ENCODE measurements around the gene NPAS3. TPM values are rescaled to one million over a fixed set of nuclear protein-coding genes. Genes with fewer than 3 reads are reported as not detected.

Gene NPAS3
- total and polyA plus RNA-seq, 2 of the 13 experiments (the other 11 are each of a cell fraction or from before 2014, with no cell fraction given) = not detected

DNA sequence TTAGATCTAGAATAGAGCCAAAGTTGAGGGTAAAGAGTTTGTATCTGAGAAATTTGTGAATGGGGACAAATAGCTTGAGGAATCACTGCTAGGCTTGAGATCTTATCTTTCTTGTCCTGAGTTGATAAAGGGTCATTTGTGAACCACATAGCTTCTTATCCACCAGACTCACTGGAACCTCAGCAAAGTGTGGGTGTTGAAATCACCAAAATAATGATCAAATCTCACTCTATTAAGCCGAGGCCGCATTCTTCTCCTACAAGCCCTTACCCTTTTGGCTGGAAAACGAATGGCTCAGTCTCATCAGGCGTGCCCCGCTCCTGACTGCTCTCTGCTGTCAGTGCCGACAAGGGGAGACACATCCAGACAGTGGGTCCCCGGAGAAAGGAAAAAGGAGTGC lies 771.6 kb downstream of the NPAS3 start:
- Histone ChIP-seq H2AFZ (ENCODE audit: low read length) (no peak overlapping the region), H3K9me3 (ENCODE audit: low read length) (no peaks in the 10 kb centered on the region), H3K27me3 (ENCODE audit: control insufficient read depth in 1 of 2, insufficient read depth in 2 of 2, low read length in 2 of 2) (peaks cover 2 to 34% of the 10 kb centered on the region in 2 experiments; a peak in 4 of 5 replicates), H4K20me1 (ENCODE audit: insufficient read depth, low read length) (no peaks in the 10 kb centered on the region), H3K27ac (ENCODE audit: extremely low read length, insufficient read depth, low read length) (no peak overlapping the region), H3K79me2 (ENCODE audit: insufficient read depth, low read length) (no peaks in the 10 kb centered on the region), H3K4me2 (ENCODE audit: low read depth, low read length) (no peak overlapping the region), H3K4me1 (ENCODE audit: insufficient read depth, low read length) (no peaks in the 10 kb centered on the region), H3K36me3 (replicated peaks in 1 of 2; ENCODE audit: control insufficient read depth in 1 of 2, insufficient read depth in 2 of 2, low read length in 2 of 2) (no peaks in the 10 kb centered on the region), H3K4me3 (replicated peaks in 1 of 3; ENCODE audit: insufficient read depth in 1 of 3, low read depth in 2 of 3, low read length in 3 of 3) (no peak overlapping the region), H3K9ac (ENCODE audit: insufficient read depth, low read depth, low read length) (no peak overlapping the region)
- WGBS (ENCODE audit: low lambda C conversion rate) = 0% methylated on average over 7 of the region's 7 CpGs
- ATAC-seq (peak; percentile 27; the same call in 1 of the 3 replicates), DNase-seq (ENCODE audit: low spot score) (no peak), FAIRE-seq (no peak)
- POLR2A ChIA-PET = no interaction called here
- no TSS peak for BruUV-seq (replicated peaks)
- intact Hi-C loops (cut with micrococcal nuclease; ENCODE audit: unreplicated experiment) (no loop called here), in situ Hi-C loops (cut with HindIII; ENCODE audit: extremely low pct_ligation_motif_present, low pct_unique_long_range_greater_than_20kb) (no loop called here)
- CTCF ChIA-PET (ENCODE audit: low intra/inter-chr PET ratio, low total read pairs) = no interaction called here
- TF ChIP-seq IRX3 (CRISPR knock-in tag; IDR thresholded peaks at IDR 0.05; ENCODE audit: borderline replicate concordance, low read depth) (no peak), IKZF4 (CRISPR knock-in tag; IDR thresholded peaks at IDR 0.05; ENCODE audit: borderline replicate concordance, low read depth, not compliant biosample characterization) (no peak), EZH2 (conservative IDR thresholded peaks at IDR 0.05; ENCODE audit: low read depth, low read length) (0 out of 2 replicates have a peak, but pooled peaks have one; percentile 67)
- TF ChIP-seq, protein P1, sequence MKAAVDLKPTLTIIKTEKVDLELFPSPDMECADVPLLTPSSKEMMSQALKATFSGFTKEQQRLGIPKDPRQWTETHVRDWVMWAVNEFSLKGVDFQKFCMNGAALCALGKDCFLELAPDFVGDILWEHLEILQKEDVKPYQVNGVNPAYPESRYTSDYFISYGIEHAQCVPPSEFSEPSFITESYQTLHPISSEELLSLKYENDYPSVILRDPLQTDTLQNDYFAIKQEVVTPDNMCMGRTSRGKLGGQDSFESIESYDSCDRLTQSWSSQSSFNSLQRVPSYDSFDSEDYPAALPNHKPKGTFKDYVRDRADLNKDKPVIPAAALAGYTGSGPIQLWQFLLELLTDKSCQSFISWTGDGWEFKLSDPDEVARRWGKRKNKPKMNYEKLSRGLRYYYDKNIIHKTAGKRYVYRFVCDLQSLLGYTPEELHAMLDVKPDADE (CRISPR knock-in tag; IDR thresholded peaks at IDR 0.05) = no peak

DNA sequence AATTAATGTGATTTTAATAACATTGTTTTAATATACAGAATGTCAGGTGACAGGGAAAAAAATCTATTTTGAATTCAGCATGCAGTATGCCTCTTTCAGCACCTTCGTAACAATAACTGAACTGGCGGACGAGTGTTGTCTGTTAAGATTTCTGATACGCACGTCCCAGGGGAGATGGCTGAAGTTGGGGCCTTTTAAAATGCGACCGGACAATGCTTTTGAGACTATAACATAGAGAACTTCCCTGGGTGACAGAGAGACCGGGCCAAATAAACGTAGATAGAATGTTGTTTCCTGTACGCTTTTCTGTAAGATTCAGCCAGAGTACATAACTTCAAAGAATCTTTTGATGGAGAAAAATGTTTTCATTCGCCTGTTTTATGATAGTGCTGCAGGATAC lies 772.5 kb downstream of the NPAS3 start:
- in situ Hi-C loops (cut with HindIII; ENCODE audit: extremely low pct_ligation_motif_present, low pct_unique_long_range_greater_than_20kb) = no loop called here
- Histone ChIP-seq H3K36me3 (replicated peaks in 1 of 2; ENCODE audit: control insufficient read depth in 1 of 2, insufficient read depth in 2 of 2, low read length in 2 of 2) (no peaks in the 10 kb centered on the region), H3K9me3 (ENCODE audit: low read length) (no peaks in the 10 kb centered on the region), H3K4me3 (replicated peaks in 1 of 3; ENCODE audit: insufficient read depth in 1 of 3, low read depth in 2 of 3, low read length in 3 of 3) (no peak overlapping the region), H3K4me1 (ENCODE audit: insufficient read depth, low read length) (no peaks in the 10 kb centered on the region), H4K20me1 (ENCODE audit: insufficient read depth, low read length) (no peaks in the 10 kb centered on the region), H2AFZ (ENCODE audit: low read length) (no peak overlapping the region), H3K27ac (ENCODE audit: extremely low read length, insufficient read depth, low read length) (no peak overlapping the region), H3K4me2 (ENCODE audit: low read depth, low read length) (no peak overlapping the region), H3K27me3 (ENCODE audit: control insufficient read depth in 1 of 2, insufficient read depth in 2 of 2, low read length in 2 of 2) (peaks cover 2 to 34% of the 10 kb centered on the region in 2 experiments; a peak in 4 of 5 replicates), H3K79me2 (ENCODE audit: insufficient read depth, low read length) (no peaks in the 10 kb centered on the region), H3K9ac (ENCODE audit: insufficient read depth, low read depth, low read length) (no peak overlapping the region)
- DNase-seq (ENCODE audit: low spot score) (no peak), ATAC-seq (no peak), FAIRE-seq (no peak)
- ChIA-PET POLR2A (no interaction called here), CTCF (ENCODE audit: low intra/inter-chr PET ratio, low total read pairs) (no interaction called here)
- intact Hi-C loops (cut with micrococcal nuclease; ENCODE audit: unreplicated experiment) = no loop called here
- 29% methylated on average over 11 of the region's 11 CpGs for WGBS (ENCODE audit: low lambda C conversion rate)
- BruUV-seq (replicated peaks) = no TSS peak
- TF ChIP-seq CBX5 (CRISPR knock-in tag; IDR thresholded peaks at IDR 0.05; ENCODE audit: borderline replicate concordance) (no peak), NCOR1 (IDR thresholded peaks at IDR 0.05; ENCODE audit: borderline replicate concordance, low read length) (no peak), SIX1 (CRISPR knock-in tag; IDR thresholded peaks at IDR 0.05; ENCODE audit: borderline replicate concordance) (no peak), ZNF546 (CRISPR knock-in tag; conservative IDR thresholded peaks at IDR 0.05) (no peak), NFYB (CRISPR knock-in tag; IDR thresholded peaks at IDR 0.05) (no peak), YEATS2 (CRISPR knock-in tag; IDR thresholded peaks at IDR 0.05; ENCODE audit: borderline replicate concordance) (no peak), ELF3 (CRISPR knock-in tag; IDR thresholded peaks at IDR 0.05) (no peak), HNRNPL (IDR thresholded peaks at IDR 0.05; ENCODE audit: low read depth, low read length) (no peak), FOXO1 (CRISPR knock-in tag; IDR thresholded peaks at IDR 0.05) (no peak), CEBPG (CRISPR knock-in tag; IDR thresholded peaks at IDR 0.05) (no peak), ZNF451 (CRISPR knock-in tag; IDR thresholded peaks at IDR 0.05) (no peak), EP300 (IDR thresholded peaks at IDR 0.05; ENCODE audit: low read depth in 2 of 2, low read length in 2 of 2) (no peak), EP300 (CRISPR knock-in tag; IDR thresholded peaks at IDR 0.05; ENCODE audit: borderline replicate concordance) (no peak), ATF7 (IDR thresholded peaks at IDR 0.05) (no peak), ATF7 (CRISPR knock-in tag; IDR thresholded peaks at IDR 0.05) (no peak)
- TF ChIP-seq, protein P2, sequence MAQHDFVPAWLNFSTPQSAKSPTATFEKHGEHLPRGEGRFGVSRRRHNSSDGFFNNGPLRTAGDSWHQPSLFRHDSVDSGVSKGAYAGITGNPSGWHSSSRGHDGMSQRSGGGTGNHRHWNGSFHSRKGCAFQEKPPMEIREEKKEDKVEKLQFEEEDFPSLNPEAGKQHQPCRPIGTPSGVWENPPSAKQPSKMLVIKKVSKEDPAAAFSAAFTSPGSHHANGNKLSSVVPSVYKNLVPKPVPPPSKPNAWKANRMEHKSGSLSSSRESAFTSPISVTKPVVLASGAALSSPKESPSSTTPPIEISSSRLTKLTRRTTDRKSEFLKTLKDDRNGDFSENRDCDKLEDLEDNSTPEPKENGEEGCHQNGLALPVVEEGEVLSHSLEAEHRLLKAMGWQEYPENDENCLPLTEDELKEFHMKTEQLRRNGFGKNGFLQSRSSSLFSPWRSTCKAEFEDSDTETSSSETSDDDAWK (CRISPR knock-in tag; IDR thresholded peaks at IDR 0.05) = no peak

Measured in HepG2 (cell line).